ENCODE results near the gene NACA. TPM values are rescaled to one million over a fixed set of nuclear protein-coding genes. Genes with fewer than 3 reads are reported as not detected.
A peak's percentile ranks its signal among the peaks of the same experiment; 100 is the strongest.

The NACA gene
- total RNA-seq, 1 experiment from 2014 or later, result 1,420 TPM

- DNase-seq, result no peak
- Histone ChIP-seq H3K9me3 (ENCODE audit: low read length) (no peaks in the 10 kb centered on the region), H3K9ac (ENCODE audit: low read length) (no peak overlapping the region), H3K4me2 (ENCODE audit: low read length) (no peak overlapping the region), H3K79me2 (ENCODE audit: low read length) (no peaks in the 10 kb centered on the region), H3K9me2 (replicated peaks; ENCODE audit: low read length) (no peaks in the 10 kb centered on the region), H3F3A (ENCODE audit: low read length, unreplicated experiment) (no peaks in the 10 kb centered on the region), H2AFZ (ENCODE audit: low read length) (no peak overlapping the region), H3K27me3 (ENCODE audit: low read length) (no peaks in the 10 kb centered on the region), H3K4me1 (ENCODE audit: insufficient read depth, low read length) (no peaks in the 10 kb centered on the region), H3K36me3 (ENCODE audit: low read depth, low read length) (no peaks in the 10 kb centered on the region), H4K20me1 (ENCODE audit: low read length) (no peaks in the 10 kb centered on the region), H3K27ac (ENCODE audit: low read length) (no peak overlapping the region), H3K4me3 (ENCODE audit: low read length) (no peak overlapping the region)
- CTCF ChIA-PET, result no interaction called here
- intact Hi-C loops (cut with micrococcal nuclease), result no loop called here
- POLR2A ChIA-PET (ENCODE audit: unreplicated experiment), result no interaction called here
- no TSS peak for BruUV-seq (replicated peaks)
- ATAC-seq, result no peak
- TF ChIP-seq, protein P1, sequence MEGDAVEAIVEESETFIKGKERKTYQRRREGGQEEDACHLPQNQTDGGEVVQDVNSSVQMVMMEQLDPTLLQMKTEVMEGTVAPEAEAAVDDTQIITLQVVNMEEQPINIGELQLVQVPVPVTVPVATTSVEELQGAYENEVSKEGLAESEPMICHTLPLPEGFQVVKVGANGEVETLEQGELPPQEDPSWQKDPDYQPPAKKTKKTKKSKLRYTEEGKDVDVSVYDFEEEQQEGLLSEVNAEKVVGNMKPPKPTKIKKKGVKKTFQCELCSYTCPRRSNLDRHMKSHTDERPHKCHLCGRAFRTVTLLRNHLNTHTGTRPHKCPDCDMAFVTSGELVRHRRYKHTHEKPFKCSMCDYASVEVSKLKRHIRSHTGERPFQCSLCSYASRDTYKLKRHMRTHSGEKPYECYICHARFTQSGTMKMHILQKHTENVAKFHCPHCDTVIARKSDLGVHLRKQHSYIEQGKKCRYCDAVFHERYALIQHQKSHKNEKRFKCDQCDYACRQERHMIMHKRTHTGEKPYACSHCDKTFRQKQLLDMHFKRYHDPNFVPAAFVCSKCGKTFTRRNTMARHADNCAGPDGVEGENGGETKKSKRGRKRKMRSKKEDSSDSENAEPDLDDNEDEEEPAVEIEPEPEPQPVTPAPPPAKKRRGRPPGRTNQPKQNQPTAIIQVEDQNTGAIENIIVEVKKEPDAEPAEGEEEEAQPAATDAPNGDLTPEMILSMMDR (conservative IDR thresholded peaks at IDR 0.05; ENCODE audit: low read depth, low read length), result no peak
- TF ChIP-seq EZH2 (IDR thresholded peaks at IDR 0.05; ENCODE audit: low read length, unreplicated experiment), result no peak
- TF ChIP-seq EZH2phosphoT487 (IDR thresholded peaks at IDR 0.05; ENCODE audit: borderline replicate concordance, low read length), result no peak
Measured at GRCh38 chr12:56699020-56699661, 26.0 kb downstream of the NACA start.

DNA sequence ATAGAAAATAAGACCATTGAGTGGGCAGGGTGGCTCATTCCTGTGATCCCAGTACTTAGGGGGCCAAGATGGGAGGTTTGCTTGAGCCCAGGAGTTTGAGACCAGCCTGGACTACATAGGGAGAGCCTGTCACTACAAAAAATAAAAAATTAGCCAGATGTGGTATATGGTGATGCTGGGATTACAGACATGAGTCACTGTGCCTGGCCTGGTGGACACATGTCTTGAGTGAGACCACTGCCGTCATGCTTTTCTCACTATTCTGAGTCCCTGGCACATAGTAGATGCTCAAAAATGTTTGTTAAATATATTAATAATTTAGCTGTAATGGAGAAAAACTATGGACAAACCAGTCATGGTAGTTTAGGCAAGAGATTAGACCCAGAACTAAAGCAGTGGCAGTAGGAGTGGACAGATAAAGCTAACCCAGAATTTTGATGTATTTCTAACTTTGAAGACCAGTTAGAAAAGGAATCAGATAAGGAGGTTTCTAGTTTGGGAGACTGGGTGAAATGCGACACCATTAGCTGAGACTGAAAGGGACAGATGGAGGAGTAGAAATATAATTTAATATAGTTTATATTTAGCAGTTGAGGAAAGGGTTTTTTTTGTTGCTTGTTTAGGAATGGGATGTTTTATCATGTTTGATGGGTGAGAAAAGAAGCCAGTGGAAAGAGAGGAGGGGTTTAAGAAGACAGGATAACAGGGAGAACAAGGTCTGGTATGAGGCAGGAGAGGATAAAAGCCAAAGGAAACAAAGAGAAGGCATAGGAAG, 29.6 kb downstream of the NACA start:
- DNase-seq, result no peak
- Histone ChIP-seq H3K27me3 (ENCODE audit: low read length) (no peaks in the 10 kb centered on the region), H3K9ac (ENCODE audit: low read length) (no peak overlapping the region), H3K27ac (ENCODE audit: low read length) (no peak overlapping the region), H3K79me2 (ENCODE audit: low read length) (no peaks in the 10 kb centered on the region), H3K9me2 (replicated peaks; ENCODE audit: low read length) (no peaks in the 10 kb centered on the region), H3K4me3 (ENCODE audit: low read length) (no peak overlapping the region), H2AFZ (ENCODE audit: low read length) (no peak overlapping the region), H4K20me1 (ENCODE audit: low read length) (no peaks in the 10 kb centered on the region), H3K36me3 (ENCODE audit: low read depth, low read length) (no peaks in the 10 kb centered on the region), H3K4me1 (ENCODE audit: insufficient read depth, low read length) (no peaks in the 10 kb centered on the region), H3K9me3 (ENCODE audit: low read length) (no peaks in the 10 kb centered on the region), H3K4me2 (ENCODE audit: low read length) (no peak overlapping the region), H3F3A (ENCODE audit: low read length, unreplicated experiment) (no peaks in the 10 kb centered on the region)
- TF ChIP-seq EZH2phosphoT487 (IDR thresholded peaks at IDR 0.05; ENCODE audit: borderline replicate concordance, low read length) (no peak), EZH2 (IDR thresholded peaks at IDR 0.05; ENCODE audit: low read length, unreplicated experiment) (no peak)
- TF ChIP-seq, protein P1 (conservative IDR thresholded peaks at IDR 0.05; ENCODE audit: low read depth, low read length), result no peak
- peak; percentile 31; the same call in 1 of the 2 replicates for ATAC-seq
- POLR2A ChIA-PET (ENCODE audit: unreplicated experiment), result interaction anchor here (0.7 kb wide), 1 partner anchor 392 kb away, joined by 5 read pairs; no protein-coding TSS in a partner anchor
- intact Hi-C loops (cut with micrococcal nuclease), result no loop called here
- no TSS peak for BruUV-seq (replicated peaks)
- CTCF ChIA-PET, result no interaction called here

DNA sequence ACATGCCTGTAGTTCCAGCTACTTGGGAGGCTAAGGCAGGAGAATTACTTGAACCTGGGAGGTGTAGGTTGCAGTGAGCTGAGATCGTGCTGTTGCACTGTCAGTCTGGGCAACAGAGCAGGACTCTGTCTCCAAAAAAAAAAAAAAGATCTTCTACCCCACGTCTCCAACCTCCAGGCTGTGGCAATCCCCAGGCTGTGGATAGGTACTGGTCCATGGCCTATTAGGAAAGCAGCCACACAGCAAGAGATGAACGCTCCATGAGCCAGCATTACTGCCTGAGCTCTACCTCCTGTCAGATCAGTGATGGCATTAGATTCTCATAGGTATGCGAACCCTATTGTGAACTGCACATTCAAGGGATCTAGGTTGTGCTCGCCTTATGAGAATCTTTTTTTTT, 30.9 kb downstream of the NACA start:
- no peak overlapping the region for H2AFZ ChIP-seq (ENCODE audit: low read length)
- H3K79me2 ChIP-seq (ENCODE audit: low read length), result peaks cover 3% of the 10 kb centered on the region; the same call in 1 of the 2 replicates
- H3K4me2 ChIP-seq (ENCODE audit: low read length), result no peak overlapping the region
- ATAC-seq (no peak), DNase-seq (no peak)
- no peaks in the 10 kb centered on the region for H3K27me3 ChIP-seq (ENCODE audit: low read length)
- CTCF ChIA-PET, result no interaction called here
- no peaks in the 10 kb centered on the region for H4K20me1 ChIP-seq (ENCODE audit: low read length)
- H3K27ac ChIP-seq (ENCODE audit: low read length), result no peak overlapping the region
- POLR2A ChIA-PET (ENCODE audit: unreplicated experiment), result no interaction called here
- H3K36me3 ChIP-seq (ENCODE audit: low read depth, low read length), result no peaks in the 10 kb centered on the region
- no peaks in the 10 kb centered on the region for H3F3A ChIP-seq (ENCODE audit: low read length, unreplicated experiment)
- no peak overlapping the region for H3K4me3 ChIP-seq (ENCODE audit: low read length)
- H3K4me1 ChIP-seq (ENCODE audit: insufficient read depth, low read length), result peaks cover 2% of the 10 kb centered on the region
- BruUV-seq (replicated peaks), result no TSS peak
- TF ChIP-seq EZH2phosphoT487 (IDR thresholded peaks at IDR 0.05; ENCODE audit: borderline replicate concordance, low read length), result no peak
- TF ChIP-seq, protein P1 (conservative IDR thresholded peaks at IDR 0.05; ENCODE audit: low read depth, low read length), result no peak
- TF ChIP-seq EZH2 (IDR thresholded peaks at IDR 0.05; ENCODE audit: low read length, unreplicated experiment), result no peak
- no peaks in the 10 kb centered on the region for H3K9me2 ChIP-seq (replicated peaks; ENCODE audit: low read length)
- H3K9ac ChIP-seq (ENCODE audit: low read length), result no peak overlapping the region
- intact Hi-C loops (cut with micrococcal nuclease), result no loop called here
- no peaks in the 10 kb centered on the region for H3K9me3 ChIP-seq (ENCODE audit: low read length)

Measured in PC-3 (cell line).